ENCODE measurements around the gene SRXN1.

The SRXN1 gene

DNA sequence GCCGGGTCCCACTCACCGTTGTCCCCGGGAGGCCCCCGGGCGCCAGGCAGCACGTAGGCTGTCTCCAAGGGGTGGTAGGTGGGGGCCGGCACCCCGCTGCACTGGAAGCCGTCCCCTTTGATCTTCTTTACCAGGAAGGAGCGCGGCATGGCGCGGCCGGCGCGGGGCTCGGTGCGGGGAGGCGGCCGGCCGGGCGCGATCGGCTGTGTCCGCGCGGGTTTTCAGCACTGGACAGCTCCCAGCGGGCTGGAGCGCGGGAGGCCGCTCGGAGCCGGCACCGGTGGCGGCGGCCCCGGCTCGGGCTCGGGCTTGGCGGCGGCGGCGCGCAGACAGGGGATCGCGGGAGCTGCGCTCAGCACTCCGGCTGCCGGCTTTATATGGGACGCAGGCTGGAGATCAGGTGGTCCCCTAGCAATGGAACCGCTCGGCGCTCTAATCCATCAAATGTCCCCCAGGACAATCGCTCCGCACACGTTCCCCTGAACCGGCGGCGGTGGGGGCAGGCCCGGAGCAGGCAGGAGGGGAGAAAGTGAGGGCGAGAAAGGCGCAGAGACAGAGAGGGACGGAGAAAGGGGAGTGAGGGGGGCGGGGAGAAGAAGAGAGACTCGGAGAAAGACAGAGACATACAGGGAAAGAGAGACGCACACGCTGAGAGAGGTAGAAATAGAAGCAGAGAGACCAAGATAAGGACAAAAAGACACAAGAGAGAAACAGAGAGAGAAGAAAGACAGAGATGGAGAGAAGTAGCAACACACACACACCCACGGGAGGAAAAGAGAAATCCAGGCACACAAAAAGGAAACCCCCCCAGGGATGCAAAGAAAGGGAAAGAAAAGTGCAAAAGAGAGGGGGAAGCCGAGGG, 22.7 kb upstream of the SRXN1 start, which contains the start of gene SCRT2:
SCRT2 (minus strand) TSS at position 350 of the 862 bp plus-strand sequence; CDS start at position 149, 201 bp downstream.
- DNase-seq (ENCODE audit: low spot score) = peak; percentile 53

DNA sequence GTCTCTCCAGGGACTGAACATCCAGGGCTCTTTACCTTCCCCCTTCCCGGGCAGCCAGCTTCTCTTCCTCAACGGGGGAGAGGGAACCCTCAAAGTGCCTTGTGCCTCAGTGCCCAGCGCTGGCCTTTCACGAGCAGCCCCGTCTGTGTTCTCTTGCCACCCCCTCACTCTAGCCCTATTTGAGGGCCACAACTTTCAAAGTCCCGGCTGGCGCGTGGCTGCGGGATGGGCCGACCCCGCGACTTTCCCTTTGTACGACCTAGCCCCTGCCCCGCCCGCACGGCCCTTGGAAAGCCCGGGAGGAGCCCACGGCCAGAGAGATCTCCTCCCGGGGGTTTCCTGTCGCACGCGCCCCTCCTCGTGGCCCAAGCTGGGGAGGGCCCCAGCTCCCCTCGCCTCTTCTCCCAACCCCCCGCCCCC, 22.0 kb upstream of the SRXN1 start:
- no peak for DNase-seq (ENCODE audit: low spot score)

DNA sequence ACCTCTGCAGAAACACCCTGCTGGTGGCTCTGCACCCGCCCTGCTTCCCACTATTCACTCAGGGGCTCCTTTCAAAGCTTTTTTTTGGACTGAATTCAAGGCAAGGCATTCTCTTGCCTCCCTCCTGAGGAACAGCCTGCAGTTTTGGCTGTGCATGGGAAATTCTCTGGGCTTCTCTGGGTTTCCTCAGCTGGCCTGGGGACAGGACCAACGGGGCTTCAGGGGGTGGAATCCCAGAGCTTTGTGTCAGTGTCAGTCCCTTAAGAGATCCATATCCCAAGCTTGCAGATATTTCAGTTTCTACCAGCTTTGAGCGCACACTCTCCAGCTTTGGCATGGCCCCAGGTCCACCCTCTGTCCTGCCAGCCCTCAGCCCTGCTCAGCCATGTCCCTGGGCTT, 20.6 kb upstream of the SRXN1 start:
- DNase-seq (ENCODE audit: low spot score) = no peak

DNA sequence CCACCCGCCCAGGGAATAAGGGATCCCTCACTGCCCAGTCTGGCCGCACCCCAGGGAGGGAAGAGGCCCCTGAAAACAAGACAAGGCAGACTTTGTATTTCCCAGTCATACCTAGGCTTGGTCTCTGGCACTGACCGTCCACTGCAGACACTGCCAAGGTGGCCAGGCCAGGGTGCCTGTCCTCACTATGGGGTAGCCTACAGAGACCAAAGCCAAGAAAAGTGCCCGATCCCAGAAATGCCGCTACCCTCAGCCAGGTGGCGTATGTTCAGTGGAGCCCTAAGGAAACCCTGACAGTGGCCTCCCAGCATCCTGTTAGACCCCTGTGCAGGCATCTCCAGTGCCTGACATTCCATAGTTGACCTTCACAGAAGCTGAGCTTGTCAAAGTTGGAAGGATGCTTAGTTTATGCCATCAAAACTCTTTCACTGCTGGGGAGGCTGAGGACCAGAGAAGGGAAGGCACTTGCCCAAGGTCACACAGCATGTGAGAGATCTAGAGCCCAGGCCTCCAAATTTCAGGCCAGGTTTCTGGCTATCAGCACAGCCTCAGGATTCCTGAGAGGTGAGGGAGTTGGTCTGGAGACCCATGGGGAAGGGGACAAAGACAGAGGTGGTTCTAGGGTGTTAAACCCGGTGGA, 20.1 kb upstream of the SRXN1 start:
- no peak for DNase-seq (ENCODE audit: low spot score)

DNA sequence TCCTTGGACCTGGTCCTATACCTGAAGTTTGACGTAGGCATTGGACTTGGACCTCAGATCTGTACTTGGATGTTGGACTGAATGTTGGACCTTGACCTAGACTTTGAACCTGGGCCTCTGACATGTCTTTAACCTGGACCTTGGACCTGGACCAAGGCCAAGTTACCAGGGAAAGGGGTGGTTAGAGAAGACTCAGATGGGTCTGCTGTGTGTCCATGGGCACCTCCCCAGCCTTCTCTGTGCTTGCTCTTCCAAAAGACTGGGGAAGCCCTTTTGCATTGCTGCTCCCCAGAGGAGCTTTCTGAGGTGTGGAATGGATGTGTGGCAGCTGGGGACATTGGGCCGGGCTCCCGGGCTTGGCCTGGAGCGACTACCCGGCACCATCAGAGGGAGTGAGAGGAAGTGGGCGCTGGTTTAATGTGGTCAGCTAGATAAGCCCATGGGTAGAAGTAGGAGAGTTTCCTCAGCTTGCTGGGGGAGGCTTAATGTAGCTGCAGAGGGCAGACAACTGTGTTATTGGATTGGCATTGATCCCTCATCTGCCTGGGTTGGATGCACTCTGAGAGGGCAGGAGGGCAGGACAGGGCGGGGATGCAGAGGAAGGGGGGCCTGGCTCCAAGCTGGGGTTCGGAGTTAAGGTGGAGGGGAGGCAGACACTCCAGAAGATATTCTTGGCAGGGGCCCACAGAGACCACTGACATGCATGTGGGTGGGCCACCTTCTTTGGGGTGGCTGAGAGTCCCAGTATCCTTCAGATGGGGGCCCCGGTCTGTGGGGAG, 18.4 kb upstream of the SRXN1 start:
- no peak for DNase-seq (ENCODE audit: low spot score)

DNA sequence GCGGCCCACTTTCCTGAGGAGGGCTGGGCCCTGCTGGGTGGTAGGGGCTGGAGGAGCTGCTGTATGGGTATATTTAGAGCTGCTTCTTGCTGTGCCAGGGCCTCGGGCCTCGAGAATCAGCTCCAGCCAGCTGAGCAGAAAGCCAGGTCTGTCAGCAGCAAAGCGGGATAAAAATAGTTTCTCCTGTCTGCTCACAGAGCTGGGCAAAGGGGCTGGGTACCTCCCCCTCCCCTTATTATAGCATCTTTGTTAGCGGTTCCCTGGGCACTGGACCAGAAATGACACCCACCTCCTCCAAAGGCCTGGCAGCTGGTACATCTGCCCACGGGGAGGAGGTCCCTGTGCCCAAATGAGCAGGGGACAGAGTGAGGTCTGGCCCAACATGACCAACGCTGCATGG, 16.6 kb upstream of the SRXN1 start:
- DNase-seq (ENCODE audit: low spot score) = no peak

DNA sequence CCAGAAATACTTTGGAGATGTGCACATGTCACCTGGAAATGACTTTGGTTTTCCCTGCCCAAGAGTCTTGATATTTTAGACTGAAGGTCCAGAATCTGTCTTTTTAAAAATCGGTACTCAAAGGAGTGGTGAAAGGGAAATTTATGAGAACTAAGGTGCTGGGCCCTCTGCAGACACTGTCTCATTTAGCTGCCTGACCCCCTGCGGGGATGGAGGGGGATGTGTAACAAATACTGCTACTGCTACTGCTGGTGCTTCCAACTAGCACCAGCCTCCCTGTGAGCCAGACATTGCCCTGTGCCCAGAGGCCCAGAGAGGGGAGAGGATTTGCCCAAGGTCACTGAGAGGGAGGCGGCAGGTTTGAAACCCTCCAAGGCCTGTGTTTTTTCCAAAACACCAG, 15.6 kb upstream of the SRXN1 start:
- no peak for DNase-seq (ENCODE audit: low spot score)

DNA sequence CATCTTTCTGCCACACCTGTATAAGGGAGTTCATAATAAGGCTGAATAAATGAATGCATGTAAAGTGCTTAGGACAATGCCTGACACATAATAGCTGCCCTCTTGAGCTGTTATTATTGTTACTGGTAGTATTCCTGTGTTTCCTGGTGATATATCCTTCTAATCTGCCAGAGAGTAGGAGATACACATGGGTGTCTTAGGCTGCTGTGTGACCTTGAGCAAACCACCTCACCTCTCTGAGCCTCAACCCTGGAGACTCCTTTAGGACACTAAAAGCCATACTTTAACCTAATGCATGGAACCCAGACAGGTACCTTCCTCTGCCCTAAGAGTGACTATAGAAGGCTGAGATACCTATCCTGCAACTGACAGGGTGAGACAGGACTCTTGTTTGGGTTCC, 15.1 kb upstream of the SRXN1 start:
- no peak for DNase-seq (ENCODE audit: low spot score)

DNA sequence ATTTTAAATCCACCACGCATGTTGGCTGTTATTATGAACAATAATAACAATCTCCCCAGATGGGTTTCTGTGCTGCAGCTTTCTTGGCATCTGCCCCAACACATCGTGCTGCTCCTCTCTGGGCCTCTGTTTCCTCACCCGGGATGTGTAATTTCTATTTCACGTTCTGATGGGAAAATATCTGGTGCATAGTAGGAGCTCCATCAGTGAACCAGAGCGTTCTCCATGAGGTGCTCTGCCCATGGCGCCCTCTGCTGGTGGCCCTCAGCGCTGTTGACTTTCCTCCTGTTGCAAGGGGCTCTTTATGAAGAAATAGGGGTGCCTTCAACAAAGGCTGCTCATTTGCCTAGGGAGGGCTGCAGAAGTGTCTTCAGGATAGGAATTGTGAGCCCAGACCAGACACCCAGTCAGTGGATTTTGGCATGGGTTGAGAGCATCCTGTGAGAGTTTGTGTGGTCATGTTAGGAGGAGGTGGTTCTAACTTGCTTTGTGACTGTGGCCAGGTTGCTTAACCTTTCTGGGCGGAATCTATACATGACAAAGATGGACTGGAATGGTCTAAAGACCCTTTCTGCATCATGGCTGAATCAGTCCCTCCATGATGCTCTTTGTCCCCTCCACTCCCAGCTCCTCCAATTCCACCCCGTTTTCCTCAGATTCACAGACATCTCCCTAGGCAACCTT, 14.5 kb upstream of the SRXN1 start:
- DNase-seq (ENCODE audit: low spot score) = no peak

DNA sequence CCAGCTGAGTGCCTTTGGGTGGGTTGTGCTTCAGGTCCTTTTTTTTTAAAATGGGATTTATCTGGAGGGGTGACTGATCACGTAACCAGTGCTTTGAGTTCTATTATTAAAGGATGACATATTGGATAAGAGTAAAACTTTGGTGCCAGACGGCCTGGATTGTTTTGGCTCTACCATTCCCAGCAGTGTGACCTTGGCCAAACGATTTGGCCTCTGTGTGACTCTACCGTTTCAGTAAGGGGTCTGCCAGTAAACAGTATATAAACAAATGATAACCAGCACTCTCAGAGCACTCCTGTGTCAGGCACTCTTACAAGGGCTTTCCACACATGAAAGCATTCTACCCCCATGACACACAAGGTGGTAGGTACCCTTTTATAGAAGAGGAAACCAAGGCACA, 13.9 kb upstream of the SRXN1 start:
- DNase-seq (ENCODE audit: low spot score) = no peak

DNA sequence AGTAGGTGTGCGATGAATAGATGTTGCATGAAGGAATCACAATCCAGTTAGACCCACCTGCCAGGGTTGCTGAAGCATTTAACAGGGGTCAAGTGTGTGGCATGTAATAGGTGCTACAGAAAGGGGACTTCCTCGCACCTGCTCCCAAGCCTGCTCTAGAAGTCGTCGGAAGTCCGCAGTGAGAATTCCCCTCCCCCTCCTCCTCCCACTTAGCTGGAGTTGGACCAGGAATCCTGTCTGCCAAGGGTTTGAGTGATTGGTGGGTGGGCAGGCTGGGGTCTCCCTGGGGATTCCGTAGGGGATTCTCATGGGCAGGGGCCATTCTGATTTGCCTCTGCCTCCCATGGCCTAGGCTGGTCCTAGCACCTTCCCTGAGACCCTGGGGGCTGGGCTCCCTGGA, 12.3 kb upstream of the SRXN1 start:
- no peak for DNase-seq (ENCODE audit: low spot score)

DNA sequence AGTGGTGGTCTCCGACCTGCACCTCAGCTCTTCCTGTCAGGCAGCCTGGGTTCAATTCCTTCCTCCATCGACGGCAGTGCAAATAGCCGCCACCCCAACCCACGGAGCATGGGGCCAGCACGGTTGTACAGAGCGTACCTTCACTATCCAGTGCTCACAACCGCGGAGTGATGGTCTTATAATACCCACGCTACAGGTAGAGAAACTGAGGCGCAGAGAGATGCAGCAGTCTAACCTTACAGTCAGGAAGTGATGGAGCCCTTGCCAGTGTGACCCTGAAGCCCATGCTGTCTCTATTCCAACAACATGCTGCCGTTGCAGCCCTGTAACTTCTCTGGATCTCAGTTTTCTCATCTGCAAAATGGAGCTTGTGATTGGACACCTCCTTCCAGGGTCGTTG, 11.6 kb upstream of the SRXN1 start:
- no peak for DNase-seq (ENCODE audit: low spot score)

DNA sequence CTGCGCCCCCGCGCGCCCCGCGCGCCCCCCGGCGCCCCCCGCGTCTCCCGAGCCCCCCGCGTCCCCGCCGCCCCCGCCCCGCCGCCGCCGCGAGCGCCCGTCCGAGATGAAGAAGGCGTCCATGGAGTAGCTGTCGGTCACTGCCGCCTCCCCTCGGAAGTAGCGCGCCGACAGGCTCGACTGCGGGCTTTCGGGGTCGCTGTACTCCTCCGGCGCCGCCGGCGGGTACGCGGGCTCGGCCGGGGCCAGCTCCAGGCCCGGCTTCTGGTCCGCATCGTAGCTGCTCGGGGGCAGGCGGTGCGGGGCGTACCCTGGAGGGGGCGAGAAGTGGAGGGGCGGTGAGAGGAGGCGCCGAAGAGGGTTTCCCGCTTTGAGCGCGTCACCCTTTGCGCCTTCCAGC, 11.2 kb upstream of the SRXN1 start:
- no peak for DNase-seq (ENCODE audit: low spot score)

DNA sequence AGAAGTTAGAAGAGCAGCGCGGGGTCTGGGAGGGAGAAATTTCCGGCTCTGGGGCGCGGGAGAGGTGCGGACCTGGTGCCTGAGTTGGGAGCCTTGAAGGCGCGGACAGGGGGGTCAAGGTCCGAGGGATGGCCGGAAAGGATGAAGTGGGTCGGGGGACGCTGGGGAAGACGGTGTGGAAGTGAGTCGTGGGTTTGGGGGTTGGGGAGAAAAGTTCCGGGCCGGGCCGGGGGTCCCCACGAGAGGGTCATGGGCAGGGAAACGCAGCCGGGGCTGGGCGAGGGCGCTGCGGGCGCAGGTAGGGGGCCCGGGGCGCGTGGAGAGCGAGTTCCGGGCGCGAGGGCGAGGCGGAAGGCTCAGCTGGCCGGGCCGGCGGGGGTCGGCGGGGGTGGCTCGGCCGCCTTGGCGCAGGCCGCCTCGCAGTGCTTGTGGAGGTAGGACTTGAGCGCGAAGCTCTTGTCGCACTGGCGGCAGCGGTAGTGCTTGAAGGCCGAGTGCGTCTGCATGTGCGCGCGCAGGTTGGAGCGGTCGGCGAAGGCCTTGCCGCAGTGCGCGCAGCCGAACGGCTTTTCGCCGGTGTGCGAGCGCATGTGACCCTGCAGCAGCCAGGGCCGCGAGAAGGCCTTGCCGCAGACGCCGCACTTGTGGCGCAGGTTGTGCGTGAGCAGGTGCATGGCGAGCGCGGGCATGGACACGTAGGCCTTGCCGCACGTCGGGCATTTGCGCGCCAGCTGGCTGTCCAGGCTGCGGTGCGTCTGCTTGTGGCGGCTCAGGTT, 10.5 kb upstream of the SRXN1 start:
- DNase-seq (ENCODE audit: low spot score) = no peak

DNA sequence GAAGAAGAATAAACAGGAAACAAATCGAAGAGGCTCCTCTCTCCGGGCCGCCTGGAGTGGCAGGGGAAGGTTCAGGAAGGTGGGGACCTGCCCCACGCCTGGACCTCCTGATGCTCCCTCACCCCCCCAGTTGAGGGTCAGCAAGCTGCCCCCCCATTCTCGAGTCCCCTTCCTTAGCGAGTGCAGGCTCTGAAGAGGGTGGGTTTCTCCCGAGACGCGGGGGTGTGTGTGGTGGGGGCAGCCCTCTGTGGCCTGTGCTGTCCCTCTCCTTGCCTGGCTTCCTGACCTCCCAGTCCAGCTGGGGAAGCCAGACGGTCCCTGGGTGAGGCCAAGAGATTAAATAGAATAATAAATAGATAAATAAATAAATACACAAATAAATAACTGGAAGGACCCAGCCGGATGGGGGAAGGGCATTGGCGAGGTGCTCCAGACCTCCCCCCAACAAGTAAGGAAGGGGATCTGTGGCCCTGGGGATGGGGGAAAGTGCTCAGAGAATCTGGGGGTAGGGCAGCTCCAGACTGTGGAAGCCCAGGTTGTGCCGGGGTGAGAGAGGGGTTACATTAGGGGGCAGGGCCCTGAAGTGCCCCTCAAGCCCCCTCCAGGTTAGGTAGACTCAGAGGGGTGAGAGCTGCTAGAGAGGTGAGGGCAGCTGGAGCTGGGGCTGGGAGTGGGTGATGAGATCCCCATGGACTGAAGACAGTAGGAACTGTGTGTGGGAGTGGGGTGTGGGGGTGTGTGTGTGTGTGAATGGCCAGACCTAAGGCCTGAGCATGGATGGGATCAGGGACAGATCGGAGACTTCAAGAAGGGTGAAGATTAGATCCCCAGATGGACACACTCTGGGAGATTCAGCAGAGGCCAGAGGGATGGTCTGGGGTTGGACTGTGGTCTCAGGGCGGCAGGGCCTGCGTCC, 9.5 kb upstream of the SRXN1 start:
- DNase-seq (ENCODE audit: low spot score) = no peak

DNA sequence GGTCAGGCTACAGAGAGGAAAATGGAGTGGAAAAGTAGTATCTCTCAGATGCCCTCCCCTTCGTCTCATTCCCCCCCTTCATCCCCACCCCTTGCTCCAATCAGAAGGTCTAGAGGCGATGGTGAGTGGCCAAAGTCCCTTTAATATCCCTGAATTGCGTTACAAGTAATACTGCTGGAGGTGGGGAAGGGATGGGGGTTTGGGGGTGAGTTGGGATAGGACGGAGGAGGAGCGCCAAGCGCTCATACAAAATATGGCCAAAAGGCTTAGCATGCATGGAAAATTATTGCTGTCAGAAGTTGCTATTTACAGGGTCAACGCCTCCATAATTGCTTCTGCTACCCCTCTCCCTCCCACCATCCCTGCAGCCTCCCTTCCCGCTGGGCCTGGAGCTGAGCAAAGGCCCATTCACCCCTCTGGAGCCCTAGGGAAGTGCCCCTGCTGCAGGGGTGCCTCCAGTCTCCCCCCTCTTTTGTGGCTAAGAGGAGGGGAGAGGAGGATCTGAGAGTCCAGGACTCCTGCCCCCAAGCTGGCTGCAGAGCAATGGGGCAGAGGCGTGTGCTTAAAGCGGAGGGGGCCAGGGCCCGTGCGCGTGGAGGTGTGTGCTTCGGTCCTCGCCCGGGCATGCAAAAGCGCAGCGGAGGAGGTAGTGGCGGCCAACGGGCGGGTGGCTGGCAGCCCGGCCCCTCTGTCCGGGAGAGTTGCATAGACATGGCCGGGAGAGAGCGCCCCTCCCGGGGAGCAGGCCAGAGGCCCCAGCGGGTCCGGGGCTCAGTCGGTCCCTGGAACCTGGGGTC, 8.7 kb upstream of the SRXN1 start:
- DNase-seq (ENCODE audit: low spot score) = no peak

DNA sequence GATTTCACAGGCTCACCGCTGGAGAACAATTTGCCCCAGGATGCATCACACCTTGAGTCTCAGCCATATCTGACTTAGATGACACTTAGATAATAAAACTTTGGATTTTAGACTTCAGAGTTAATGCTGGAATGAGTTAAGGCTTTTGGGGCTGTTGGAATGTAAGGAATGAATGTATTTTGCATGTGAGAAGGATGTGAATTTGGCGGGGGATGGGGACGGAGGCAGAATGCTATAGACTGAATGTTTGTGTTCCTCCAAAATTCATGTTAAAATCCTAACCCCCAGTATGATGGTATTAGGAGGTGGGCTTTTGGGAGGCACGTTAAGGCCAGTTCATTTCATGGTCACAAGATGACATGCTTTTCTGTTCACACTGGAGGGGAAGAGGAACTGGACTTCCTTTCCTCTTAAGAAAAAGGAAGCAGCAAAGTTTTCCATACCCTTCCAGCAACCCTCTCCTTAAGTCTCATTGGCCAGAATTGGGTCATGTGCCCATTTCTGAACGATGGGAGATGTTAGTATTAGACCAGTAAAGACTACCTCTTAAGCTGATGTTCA, 5.8 kb upstream of the SRXN1 start:
- DNase-seq (ENCODE audit: low spot score) = no peak

DNA sequence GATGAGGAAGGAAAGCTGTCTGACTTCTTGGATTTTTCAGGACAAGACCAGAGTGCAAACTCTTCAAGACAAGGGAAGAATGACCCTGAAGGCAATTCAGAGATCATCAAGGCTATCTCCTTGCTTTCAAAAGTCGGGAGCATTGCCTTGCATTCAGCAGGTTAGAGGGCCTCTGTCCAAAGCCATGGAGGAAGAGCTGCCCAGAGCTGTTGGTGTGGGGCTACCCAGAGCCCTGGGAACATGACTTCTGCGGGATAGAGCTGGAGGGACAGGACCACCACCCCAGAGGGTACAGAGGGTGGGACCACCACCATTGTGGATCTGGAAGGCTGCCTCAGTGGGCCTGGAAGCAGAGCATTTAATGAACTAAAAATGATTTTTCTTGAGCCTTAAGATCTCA, 5.2 kb upstream of the SRXN1 start:
- DNase-seq (ENCODE audit: low spot score) = no peak
